ENCODE measurements around the gene SMIM35.

Gene SMIM35

GRCh38 chr11:118082880-118083552 lies 3.7 kb downstream of the SMIM35 start:
- no peaks in the 10 kb centered on the region for H3K9me2 ChIP-seq (replicated peaks; ENCODE audit: insufficient read depth, low read length)
- H3K79me2 ChIP-seq (ENCODE audit: insufficient read depth, low read length), result no peaks in the 10 kb centered on the region
- H2AFZ ChIP-seq (ENCODE audit: low read depth, low read length, severe bottlenecking), result no peak overlapping the region
- H3F3A ChIP-seq (ENCODE audit: insufficient read depth), result no peaks in the 10 kb centered on the region
- no peak overlapping the region for H3K27ac ChIP-seq (ENCODE audit: low read depth, low read length)
- H3K9me3 ChIP-seq (ENCODE audit: insufficient read depth, low read length), result peaks cover 14% of the 10 kb centered on the region; the same call in 1 of the 2 replicates
- H3K27me3 ChIP-seq (ENCODE audit: low read length), result no peaks in the 10 kb centered on the region
- no peak overlapping the region for H3K4me2 ChIP-seq (ENCODE audit: low read depth, low read length, poor library complexity, severe bottlenecking)
- TF ChIP-seq EZH2phosphoT487 (conservative IDR thresholded peaks at IDR 0.05; ENCODE audit: low read length) (no peak), CTCF (IDR thresholded peaks at IDR 0.05; ENCODE audit: insufficient read depth, low read length, poor library complexity, severe bottlenecking) (no peak)
- no peaks in the 10 kb centered on the region for H4K20me1 ChIP-seq (ENCODE audit: low read depth, low read length)
- H3K4me3 ChIP-seq (ENCODE audit: insufficient read depth, low read length, poor library complexity, severe bottlenecking), result no peak overlapping the region
- H3K36me3 ChIP-seq (ENCODE audit: low read length), result no peaks in the 10 kb centered on the region
- H3K9ac ChIP-seq (ENCODE audit: low read length), result no peak overlapping the region

- Histone ChIP-seq H3K4me3 (ENCODE audit: insufficient read depth, low read length, poor library complexity, severe bottlenecking) (no peak overlapping the region), H3K9ac (ENCODE audit: low read length) (no peak overlapping the region), H3K27me3 (ENCODE audit: low read length) (no peaks in the 10 kb centered on the region)
Measured at GRCh38 chr11:118081241-118081958, 5.4 kb downstream of the SMIM35 start.

GRCh38 chr11:118080296-118080695 lies 6.5 kb downstream of the SMIM35 start:
- Histone ChIP-seq H3K9me2 (replicated peaks; ENCODE audit: insufficient read depth, low read length) (no peaks in the 10 kb centered on the region), H3K27me3 (ENCODE audit: low read length) (no peaks in the 10 kb centered on the region), H3K79me2 (ENCODE audit: insufficient read depth, low read length) (no peaks in the 10 kb centered on the region), H3K27ac (ENCODE audit: low read depth, low read length) (no peak overlapping the region), H3K4me3 (ENCODE audit: insufficient read depth, low read length, poor library complexity, severe bottlenecking) (no peak overlapping the region), H3K9me3 (ENCODE audit: insufficient read depth, low read length) (no peaks in the 10 kb centered on the region), H3K9ac (ENCODE audit: low read length) (no peak overlapping the region), H3F3A (ENCODE audit: insufficient read depth) (no peaks in the 10 kb centered on the region), H3K4me2 (ENCODE audit: low read depth, low read length, poor library complexity, severe bottlenecking) (no peak overlapping the region), H2AFZ (ENCODE audit: low read depth, low read length, severe bottlenecking) (no peak overlapping the region), H4K20me1 (ENCODE audit: low read depth, low read length) (no peaks in the 10 kb centered on the region), H3K36me3 (ENCODE audit: low read length) (no peaks in the 10 kb centered on the region)
- TF ChIP-seq CTCF (IDR thresholded peaks at IDR 0.05; ENCODE audit: insufficient read depth, low read length, poor library complexity, severe bottlenecking) (no peak), EZH2phosphoT487 (conservative IDR thresholded peaks at IDR 0.05; ENCODE audit: low read length) (no peak)

More at GRCh38 chr11:118081241-118081958, 5.4 kb downstream of the SMIM35 start:
- H3F3A ChIP-seq (ENCODE audit: insufficient read depth), result no peaks in the 10 kb centered on the region
- no peaks in the 10 kb centered on the region; the same call in 1 of the 2 replicates for H3K9me3 ChIP-seq (ENCODE audit: insufficient read depth, low read length)
- no peak overlapping the region for H2AFZ ChIP-seq (ENCODE audit: low read depth, low read length, severe bottlenecking)
- H3K4me2 ChIP-seq (ENCODE audit: low read depth, low read length, poor library complexity, severe bottlenecking), result no peak overlapping the region
- no peaks in the 10 kb centered on the region for H3K36me3 ChIP-seq (ENCODE audit: low read length)
- H3K9me2 ChIP-seq (replicated peaks; ENCODE audit: insufficient read depth, low read length), result no peaks in the 10 kb centered on the region
- H3K79me2 ChIP-seq (ENCODE audit: insufficient read depth, low read length), result no peaks in the 10 kb centered on the region
- no peaks in the 10 kb centered on the region for H4K20me1 ChIP-seq (ENCODE audit: low read depth, low read length)
- TF ChIP-seq CTCF (IDR thresholded peaks at IDR 0.05; ENCODE audit: insufficient read depth, low read length, poor library complexity, severe bottlenecking), result no peak
- no peak for TF ChIP-seq EZH2phosphoT487 (conservative IDR thresholded peaks at IDR 0.05; ENCODE audit: low read length)
- no peak overlapping the region for H3K27ac ChIP-seq (ENCODE audit: low read depth, low read length)

Measured in SU-DHL-6 (cell line).